ENCODE data around the gene SIX5. TPM values are rescaled to one million over a fixed set of nuclear protein-coding genes. Genes with fewer than 3 reads are reported as not detected.
A peak's percentile ranks its signal among the peaks of the same experiment; 100 is the strongest.

Gene SIX5
- total RNA-seq, 1 donor from 2014 or later: 15.5 TPM

- no peaks in the 10 kb centered on the region for H3K27me3 ChIP-seq
- ATAC-seq (peak; percentile 59), DNase-seq (no peak)
- TF ChIP-seq, protein P1, sequence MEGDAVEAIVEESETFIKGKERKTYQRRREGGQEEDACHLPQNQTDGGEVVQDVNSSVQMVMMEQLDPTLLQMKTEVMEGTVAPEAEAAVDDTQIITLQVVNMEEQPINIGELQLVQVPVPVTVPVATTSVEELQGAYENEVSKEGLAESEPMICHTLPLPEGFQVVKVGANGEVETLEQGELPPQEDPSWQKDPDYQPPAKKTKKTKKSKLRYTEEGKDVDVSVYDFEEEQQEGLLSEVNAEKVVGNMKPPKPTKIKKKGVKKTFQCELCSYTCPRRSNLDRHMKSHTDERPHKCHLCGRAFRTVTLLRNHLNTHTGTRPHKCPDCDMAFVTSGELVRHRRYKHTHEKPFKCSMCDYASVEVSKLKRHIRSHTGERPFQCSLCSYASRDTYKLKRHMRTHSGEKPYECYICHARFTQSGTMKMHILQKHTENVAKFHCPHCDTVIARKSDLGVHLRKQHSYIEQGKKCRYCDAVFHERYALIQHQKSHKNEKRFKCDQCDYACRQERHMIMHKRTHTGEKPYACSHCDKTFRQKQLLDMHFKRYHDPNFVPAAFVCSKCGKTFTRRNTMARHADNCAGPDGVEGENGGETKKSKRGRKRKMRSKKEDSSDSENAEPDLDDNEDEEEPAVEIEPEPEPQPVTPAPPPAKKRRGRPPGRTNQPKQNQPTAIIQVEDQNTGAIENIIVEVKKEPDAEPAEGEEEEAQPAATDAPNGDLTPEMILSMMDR (IDR thresholded peaks at IDR 0.05): no peak
- no peaks in the 10 kb centered on the region for H3K9me3 ChIP-seq
- peaks cover 36% of the 10 kb centered on the region for H3K36me3 ChIP-seq
- peaks cover 15% of the 10 kb centered on the region for H3K4me1 ChIP-seq
- no peak overlapping the region for H3K4me3 ChIP-seq
- H3K27ac ChIP-seq: no peak overlapping the region
- intact Hi-C loops (cut with DNase I): no loop called here
Observed at GRCh38 chr19:45790942-45791341, 21.9 kb upstream of the SIX5 start.

DNA sequence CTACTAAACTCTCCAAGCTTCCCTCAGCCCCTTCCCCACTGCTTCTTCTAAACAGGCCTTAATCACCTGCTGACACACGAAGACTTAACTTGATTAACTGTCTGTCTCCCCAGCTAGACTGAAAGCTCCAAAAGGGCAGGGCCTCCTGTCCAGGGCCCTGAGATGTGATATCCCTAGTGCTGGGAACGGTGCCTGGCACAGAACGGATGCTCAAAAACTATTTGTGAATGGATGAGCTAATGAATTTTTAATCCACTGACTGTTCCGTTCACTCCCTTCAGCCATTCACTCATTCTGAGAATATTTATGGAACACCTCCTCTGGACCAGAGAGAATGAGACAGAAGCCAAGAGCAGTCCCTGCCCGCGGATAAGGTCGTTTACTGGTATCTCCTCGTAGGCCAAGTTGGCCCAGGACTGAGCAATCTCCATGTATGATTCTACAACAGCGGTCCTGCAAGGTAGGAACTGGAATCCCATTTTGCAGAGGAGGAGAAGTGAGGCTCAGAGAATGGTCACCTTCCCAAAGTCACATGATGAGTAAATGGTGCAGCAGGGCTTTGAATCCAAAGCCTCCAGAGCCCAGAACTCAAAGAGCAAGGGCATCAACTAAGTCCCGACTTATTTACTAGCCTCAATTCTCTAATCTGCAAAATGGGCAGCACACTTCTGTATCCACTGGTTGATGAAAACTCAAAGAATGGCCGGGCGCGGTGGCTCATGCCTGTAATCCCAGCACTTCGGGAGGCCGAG, 20.2 kb upstream of the SIX5 start:
- intact Hi-C loops (cut with DNase I): no loop called here
- Histone ChIP-seq H3K27me3 (no peaks in the 10 kb centered on the region), H3K27ac (no peak overlapping the region), H3K9me3 (no peaks in the 10 kb centered on the region), H3K4me1 (peaks cover 15% of the 10 kb centered on the region), H3K4me3 (no peak overlapping the region), H3K36me3 (peaks cover 36% of the 10 kb centered on the region)
- TF ChIP-seq, protein P1 (IDR thresholded peaks at IDR 0.05): no peak
- no peak for DNase-seq
- ATAC-seq: no peak

DNA sequence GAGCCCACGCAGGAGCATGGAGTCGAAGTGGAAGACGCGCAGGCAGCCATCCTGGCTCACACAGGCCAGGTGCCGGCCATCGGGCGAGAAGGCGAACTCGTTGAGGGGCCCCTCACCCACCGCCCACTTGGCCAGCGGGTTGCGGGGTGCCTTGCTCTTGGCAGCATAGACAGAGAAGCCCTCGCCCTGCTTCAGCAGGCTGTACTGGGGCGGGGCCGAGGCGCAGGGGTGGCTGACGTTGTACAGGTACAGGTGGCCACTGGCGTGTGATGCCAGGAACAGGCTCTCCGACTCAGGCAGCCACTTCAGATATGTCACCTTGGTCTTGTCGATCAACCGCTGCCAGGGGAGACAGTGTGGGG, 17.5 kb upstream of the SIX5 start:
- ATAC-seq (no peak), DNase-seq (no peak)
- intact Hi-C loops (cut with DNase I): no loop called here
- H3K4me1 ChIP-seq: peaks cover 9% of the 10 kb centered on the region
- no peak overlapping the region for H3K27ac ChIP-seq
- peaks cover 36% of the 10 kb centered on the region for H3K36me3 ChIP-seq
- TF ChIP-seq, protein P1 (IDR thresholded peaks at IDR 0.05): no peak
- no peak overlapping the region for H3K4me3 ChIP-seq
- no peaks in the 10 kb centered on the region for H3K9me3 ChIP-seq
- H3K27me3 ChIP-seq: no peaks in the 10 kb centered on the region

DNA sequence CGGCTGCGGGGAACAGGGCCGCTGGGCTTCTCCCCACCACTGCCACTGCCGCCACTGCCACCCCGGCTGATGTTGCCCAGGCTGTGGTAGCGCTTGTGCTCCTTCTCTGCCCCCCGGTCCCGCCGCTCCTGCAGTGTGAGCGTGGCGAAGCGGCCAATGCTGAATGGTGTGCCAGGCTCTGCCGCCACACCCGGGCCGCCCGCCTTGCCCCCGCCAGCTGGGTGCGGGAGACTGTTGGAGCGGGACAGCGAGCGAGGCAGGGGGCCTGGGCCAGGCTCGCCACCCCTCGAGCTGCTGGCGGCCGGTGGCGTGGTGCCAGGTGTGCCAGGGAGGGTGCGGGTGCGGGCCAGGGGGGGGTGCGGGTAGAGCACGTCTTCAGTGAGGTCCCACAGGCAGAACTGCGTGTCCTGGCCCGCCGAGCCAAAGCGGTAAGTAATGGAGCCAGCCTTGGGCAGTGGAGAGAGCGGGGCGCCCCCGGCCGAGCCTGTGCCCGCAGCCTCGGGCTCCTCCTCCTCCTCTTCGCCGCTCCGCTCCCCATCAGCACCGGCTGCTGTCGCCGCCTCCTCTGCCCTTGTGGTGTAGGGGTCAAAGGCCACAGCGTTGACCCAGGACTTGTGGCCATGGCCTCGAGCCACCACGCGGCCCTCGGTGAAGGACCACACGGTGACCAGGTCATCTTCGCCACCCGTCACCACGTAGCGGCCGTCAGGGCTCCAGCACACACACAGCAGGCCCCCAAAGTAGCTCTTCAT, 16.9 kb upstream of the SIX5 start:
- no peaks in the 10 kb centered on the region for H3K9me3 ChIP-seq
- ATAC-seq: no peak
- peaks cover 36% of the 10 kb centered on the region for H3K36me3 ChIP-seq
- TF ChIP-seq, protein P1 (IDR thresholded peaks at IDR 0.05): no peak
- intact Hi-C loops (cut with DNase I): no loop called here
- H3K4me1 ChIP-seq: peaks cover 9% of the 10 kb centered on the region
- no peak overlapping the region for H3K4me3 ChIP-seq
- no peak overlapping the region for H3K27ac ChIP-seq
- H3K27me3 ChIP-seq: no peaks in the 10 kb centered on the region
- DNase-seq: no peak

DNA sequence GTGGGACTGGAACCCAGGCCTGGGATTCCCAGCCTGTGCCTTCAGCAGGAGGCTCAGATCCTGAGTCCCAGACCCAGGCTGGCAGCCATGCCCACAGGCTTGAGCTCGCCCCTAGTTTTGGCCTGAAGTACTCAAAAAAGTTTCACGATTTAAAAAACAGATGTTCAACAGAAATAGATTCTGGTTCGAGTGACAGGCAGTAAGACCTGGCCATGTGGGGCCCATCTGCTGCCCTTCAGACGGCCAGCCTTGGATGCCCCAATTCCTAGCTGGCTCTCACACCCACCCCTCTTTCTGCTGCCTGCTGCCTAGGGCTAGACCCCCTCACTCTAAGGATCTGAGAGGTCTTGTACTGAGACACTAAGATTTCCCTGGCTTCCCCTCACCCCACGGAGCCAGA, 16.0 kb upstream of the SIX5 start:
- DNase-seq (no peak), ATAC-seq (no peak)
- Histone ChIP-seq H3K4me1 (peaks cover 10% of the 10 kb centered on the region), H3K9me3 (no peaks in the 10 kb centered on the region), H3K4me3 (no peak overlapping the region), H3K36me3 (peaks cover 31% of the 10 kb centered on the region), H3K27ac (peak overlapping the region; percentile 73), H3K27me3 (no peaks in the 10 kb centered on the region)
- intact Hi-C loops (cut with DNase I): no loop called here
- TF ChIP-seq, protein P1 (IDR thresholded peaks at IDR 0.05): no peak
